HuH-7 (cell line): ENCODE data around the gene BLOC1S6.

Source experiments
- DNase-seq: peaks from one replicate; pipeline ENCODE4 v3.0.0; 2011; ENCODE audit warnings: low spot score

The BLOC1S6 gene

DNA sequence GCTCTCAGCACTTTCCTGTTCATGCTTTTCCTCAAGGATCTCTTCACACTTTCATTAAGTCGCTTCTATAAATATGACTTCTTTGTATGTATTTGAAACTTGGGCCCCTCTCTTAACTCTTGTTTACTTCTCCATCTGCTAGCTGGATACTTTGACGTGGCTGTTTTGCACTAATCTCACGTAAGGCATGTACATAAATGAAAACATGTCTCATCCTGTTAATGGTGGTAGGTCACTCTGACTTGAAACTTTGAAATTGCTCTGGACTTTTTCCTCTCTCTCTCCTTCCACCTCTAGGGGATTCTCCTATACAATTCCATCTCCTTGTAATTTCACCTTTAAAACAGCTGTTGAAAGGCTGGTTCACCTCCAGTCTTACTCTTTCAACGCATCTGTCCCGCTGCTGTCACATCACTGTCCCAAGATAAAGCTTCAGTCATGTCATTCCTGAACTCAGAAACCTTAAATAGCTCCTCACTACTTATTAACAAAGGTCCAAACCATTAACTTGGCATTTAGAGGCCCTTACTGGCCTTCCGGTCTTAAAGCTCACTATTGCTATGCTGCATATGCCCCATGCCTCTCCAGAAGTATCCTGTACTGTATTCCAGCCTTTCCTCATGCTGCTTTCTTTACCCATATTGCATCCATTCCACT, 1.2 kb downstream of the BLOC1S6 start:
- DNase-seq: no peak

DNA sequence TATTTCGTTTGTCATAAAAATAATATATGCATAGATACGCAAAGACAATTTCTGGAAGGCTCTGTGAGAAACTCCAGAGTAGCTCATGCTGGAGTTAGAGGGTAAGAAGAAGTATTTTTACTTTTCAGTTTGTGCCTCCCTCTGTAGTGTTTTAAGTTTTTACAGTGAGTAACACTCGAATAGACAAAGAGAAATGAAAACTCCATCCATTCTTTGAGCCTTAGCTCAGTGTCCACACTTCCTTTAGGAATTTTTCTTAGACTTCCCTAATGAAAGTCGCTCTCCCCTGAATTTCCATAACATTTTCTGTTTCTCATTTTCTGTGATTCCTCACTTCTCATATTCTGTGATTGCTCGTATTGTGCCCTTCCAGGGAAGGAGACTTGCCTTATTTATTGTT, 2.1 kb downstream of the BLOC1S6 start:
- no peak for DNase-seq

- DNase-seq: no peak
Observed at GRCh38 chr15:45594319-45594718, 7.1 kb downstream of the BLOC1S6 start.

DNA sequence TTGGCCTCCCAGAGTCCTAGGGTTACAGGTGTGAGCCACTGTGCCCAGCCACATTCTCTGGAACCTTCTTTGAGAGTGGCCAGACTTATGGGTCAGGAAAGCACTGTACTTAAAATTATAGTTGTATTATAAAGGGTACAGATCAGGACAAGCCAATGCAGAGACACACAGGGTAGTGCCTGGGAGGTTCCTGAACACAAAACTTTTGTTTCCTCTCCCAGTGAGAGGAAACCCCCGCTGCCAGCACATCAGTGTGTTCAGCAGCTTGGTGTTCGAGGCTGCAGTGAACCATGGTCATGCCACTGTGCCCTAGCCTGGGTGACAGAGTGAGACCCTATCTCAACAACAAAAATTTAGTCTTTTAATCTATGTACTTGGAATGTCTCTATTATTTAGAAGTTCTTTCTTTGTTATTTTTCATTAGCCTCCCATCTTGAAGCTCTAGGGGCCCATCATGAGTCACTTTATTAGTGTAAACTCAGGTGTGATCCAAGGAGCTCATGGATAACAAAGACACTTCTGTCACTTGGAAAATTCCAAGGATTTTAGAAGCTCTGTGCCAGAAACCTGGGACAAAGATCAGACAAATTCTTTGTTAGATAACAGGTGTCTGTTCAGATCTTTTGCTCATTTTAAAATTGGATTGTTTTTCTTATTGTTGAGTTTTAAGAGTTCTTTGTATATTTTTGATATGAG, 7.8 kb downstream of the BLOC1S6 start:
- no peak for DNase-seq

- no peak for DNase-seq
Observed at GRCh38 chr15:45603881-45604280, 16.7 kb downstream of the BLOC1S6 start.

GRCh38 chr15:45604326-45604725, 17.1 kb downstream of the BLOC1S6 start:
- no peak for DNase-seq

- no peak for DNase-seq
Observed at GRCh38 chr15:45606413-45606812, 19.2 kb downstream of the BLOC1S6 start.

DNA sequence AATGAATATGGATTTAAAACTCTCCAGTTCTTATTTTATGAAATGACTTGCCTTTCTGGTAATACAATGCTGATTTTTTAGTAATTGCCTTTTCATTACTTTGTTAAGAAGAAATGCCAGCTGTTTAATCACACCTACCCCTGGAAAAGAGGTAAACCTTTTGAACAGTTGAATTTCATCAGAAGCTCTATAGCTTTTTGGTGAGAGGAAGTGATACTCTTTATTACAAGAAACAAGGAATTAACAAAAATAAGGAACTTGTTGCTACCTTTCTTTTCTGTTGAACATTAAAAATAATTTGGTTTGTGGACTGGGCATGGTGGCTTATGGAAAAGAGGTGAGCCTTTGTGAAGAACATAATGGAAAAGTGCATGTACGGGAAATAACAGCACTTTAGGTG, 19.7 kb downstream of the BLOC1S6 start:
- no peak for DNase-seq

GRCh38 chr15:45611305-45611704, 24.1 kb downstream of the BLOC1S6 start:
- no peak for DNase-seq

GRCh38 chr15:45612790-45613415, 25.7 kb downstream of the BLOC1S6 start:
- no peak for DNase-seq

- no peak for DNase-seq
Observed at GRCh38 chr15:45616901-45617323, 29.7 kb downstream of the BLOC1S6 start.

GRCh38 chr15:45618813-45619212, 31.6 kb downstream of the BLOC1S6 start:
- no peak for DNase-seq

DNA sequence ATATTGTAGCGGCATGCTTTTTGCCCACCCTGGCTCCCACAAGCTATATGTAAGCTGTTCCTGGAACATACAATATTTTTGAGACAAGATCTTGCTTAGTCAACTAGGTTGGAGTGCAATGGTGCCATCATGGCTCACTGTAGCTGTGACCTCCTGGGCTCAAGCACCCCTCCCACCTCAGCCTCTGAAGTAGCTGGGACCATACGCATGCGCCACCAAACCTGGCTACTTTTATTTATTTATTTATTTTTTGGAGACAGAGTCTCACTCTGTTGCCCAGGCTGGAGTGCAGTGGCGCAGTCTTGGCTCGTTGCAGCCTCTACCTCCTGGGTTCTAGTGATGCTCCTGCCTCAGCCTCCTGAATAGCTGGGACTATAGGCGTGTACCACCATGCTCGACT, 41.0 kb downstream of the BLOC1S6 start:
- no peak for DNase-seq

DNA sequence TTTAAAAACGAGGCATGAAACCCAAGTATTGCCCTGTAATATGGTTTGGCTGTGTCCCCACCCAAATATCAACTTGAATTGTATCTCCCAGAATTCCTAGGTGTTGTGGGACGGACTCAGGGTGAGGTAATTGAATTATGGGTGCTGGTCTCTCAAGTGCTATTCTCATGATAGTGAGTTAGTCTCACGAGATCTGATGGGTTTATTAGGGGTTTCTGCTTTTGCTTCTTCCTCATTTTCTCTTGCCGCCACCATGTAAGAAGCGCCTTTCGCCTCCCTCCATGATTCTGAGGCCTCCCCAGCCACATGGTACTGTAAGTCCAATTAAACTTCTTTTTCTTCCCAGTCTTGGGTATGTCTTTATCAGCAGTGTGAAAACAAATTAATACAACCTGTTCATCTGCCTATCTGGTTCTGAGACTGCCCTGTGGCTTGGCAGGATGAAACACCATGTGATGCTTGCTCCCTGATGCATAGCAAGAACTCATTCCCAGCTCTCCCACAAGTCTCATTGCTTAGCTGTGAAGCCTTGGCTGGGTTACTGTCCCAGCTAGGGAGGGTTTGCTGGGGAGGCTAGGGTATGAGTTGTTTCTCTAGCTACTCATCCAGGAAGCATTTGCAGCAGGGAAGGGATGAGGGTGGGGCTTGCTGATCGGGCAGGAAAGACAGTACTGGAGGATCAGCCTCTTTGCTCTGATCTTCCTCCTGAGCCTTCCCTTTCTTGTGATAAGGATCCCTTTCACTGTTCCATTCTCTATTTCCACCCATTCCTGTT, 43.9 kb downstream of the BLOC1S6 start:
- DNase-seq: no peak

DNA sequence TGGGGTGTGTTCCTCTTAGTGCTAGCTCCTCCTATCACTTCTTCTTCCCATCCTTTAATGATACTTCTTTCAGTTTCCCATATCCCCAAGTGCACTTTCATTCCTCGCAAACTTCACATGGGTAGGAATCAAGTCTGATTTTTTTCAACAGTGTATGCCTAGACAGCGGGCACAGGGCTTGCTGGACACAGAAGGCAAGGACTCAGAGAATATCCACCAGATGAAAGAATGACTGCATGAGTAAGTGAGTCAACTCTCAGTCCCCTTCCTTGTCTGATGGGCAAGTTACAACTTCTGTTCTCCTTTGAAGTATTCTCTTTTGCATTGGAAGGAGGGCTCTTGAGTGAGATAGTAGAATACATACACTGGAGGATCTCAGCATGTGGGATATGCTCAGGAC, 44.6 kb downstream of the BLOC1S6 start:
- DNase-seq: no peak

- DNase-seq: peak; percentile 58
Observed at GRCh38 chr15:45634432-45635190, 47.4 kb downstream of the BLOC1S6 start, which contains the start of gene SQOR. Gene SQOR (plus strand): TSS chr15:45635029. CDS start chr15:45658924, 23,895 bp downstream.

GRCh38 chr15:45635191-45635638, 48.0 kb downstream of the BLOC1S6 start:
- peak; percentile 59 for DNase-seq

DNA sequence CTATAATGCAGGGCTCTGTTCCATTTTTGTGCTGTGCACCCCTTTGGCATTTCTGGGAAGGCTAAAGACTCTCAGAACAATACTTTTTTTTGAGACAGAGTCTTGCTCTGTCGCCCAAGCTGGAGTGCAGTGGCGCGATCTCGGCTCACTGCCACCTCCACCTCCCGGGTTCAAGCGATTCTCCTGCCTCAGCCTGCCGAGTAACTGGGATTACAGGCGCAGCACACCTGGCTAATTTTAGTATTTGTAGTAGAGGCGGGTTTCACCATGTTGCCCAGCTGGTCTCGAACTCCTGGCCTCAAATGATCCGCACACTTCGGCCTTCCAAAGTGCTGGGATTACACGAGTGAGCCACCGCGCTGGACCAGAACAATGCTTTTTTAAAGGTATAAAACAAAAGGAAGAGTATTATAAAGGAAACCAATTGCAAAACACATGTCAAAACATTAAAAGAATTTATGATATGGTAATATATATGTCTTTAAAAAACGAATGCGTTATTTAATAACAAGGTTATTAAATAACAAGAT, 48.6 kb downstream of the BLOC1S6 start:
- DNase-seq: no peak

- no peak for DNase-seq
Observed at GRCh38 chr15:45637141-45637540, 50.0 kb downstream of the BLOC1S6 start.

DNA sequence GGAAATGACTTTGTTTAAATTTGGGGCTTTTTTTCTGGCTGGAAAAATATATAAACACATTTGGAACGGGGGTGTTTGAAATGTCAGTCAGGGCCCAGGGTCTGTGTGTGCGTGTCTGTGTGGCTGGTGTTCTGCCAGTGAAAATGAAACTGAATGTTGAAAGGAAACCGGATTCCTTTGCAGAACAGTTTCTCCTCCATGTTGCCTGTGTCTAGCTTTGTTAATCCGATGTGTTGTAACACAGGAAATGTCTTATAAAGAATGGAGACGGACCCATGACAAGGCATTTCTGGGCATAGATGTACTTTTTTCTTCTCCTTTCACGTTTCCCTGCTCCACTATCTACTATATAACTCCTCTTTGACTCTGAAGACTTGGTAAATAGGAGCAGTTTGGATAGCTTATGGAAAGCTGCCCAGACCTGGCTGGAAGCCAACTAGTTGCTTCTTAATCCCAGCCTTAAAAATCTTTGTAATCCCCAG, 50.4 kb downstream of the BLOC1S6 start:
- DNase-seq: no peak

DNA sequence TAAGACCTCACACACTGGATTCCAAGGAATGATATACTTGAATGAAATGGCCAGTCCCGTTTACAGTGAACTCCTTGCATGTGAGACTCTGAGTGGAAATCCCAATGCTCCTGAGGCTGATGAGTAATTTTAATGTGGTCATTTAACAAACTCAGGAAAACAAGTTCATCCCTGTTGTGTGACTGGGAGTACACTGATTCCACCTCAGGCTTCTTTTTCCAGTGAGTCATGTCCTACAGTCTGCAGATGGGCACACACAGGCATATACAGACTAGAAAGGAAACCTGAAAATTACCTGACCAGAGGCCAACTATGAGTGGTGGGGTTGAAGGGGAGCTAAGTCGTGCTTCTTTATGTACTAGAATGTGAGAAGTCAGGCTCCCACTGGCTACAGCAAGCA, 53.4 kb downstream of the BLOC1S6 start:
- DNase-seq: no peak
